ENCODE measurements around the gene WBP11.
"Not testable (repeated sequence)": the region's sequence is repeated elsewhere in the genome, so short reads cannot be mapped to it uniquely, and the experiment has no call there.

WBP11 gene

GRCh38 chr12:14765398-14765797, 37.9 kb downstream of the WBP11 start:
- Mint-ChIP-seq H3K27me3 (ENCODE audit: low read depth) (no peaks in the 10 kb centered on the region), H3K27ac (no peak overlapping the region), H3K4me1 (peaks cover 19% of the 10 kb centered on the region), H3K36me3 (ENCODE audit: low read depth) (peaks cover 62% of the 10 kb centered on the region), H3K4me3 (no peak overlapping the region), H3K9me3 (peaks cover 10% of the 10 kb centered on the region)
- TF ChIP-seq CTCF (IDR thresholded peaks at IDR 0.05; ENCODE audit: unreplicated experiment in 3 of 3) = no peak

GRCh38 chr12:14759711-14760280, 43.5 kb downstream of the WBP11 start:
- H3K36me3 Mint-ChIP-seq (ENCODE audit: low read depth) = peaks cover 44% of the 10 kb centered on the region
- not testable (repeated sequence) for H3K4me3 Mint-ChIP-seq, H3K4me1 Mint-ChIP-seq

GRCh38 chr12:14756334-14757143, 46.7 kb downstream of the WBP11 start:
- Mint-ChIP-seq H3K27ac (peak overlapping the region in 1 of 3 experiments; percentile 1), H3K36me3 (ENCODE audit: low read depth) (peaks cover 25% of the 10 kb centered on the region), H3K4me1 (no peaks in the 10 kb centered on the region), H3K27me3 (ENCODE audit: low read depth) (no peaks in the 10 kb centered on the region), H3K9me3 (peaks cover 13% of the 10 kb centered on the region), H3K4me3 (no peak overlapping the region)
- TF ChIP-seq CTCF (IDR thresholded peaks at IDR 0.05; ENCODE audit: unreplicated experiment in 3 of 3) = peak; percentile 34 to 69 (median 51)

More at GRCh38 chr12:14759711-14760280, 43.5 kb downstream of the WBP11 start:
- peaks cover 16% of the 10 kb centered on the region for H3K9me3 Mint-ChIP-seq
- H3K27me3 Mint-ChIP-seq (ENCODE audit: low read depth); H3K27ac Mint-ChIP-seq: not testable (repeated sequence)

GRCh38 chr12:14751986-14752385, 51.3 kb downstream of the WBP11 start:
- TF ChIP-seq CTCF (IDR thresholded peaks at IDR 0.05; ENCODE audit: unreplicated experiment in 3 of 3) = no peak
- peaks cover 2% of the 10 kb centered on the region for H3K9me3 Mint-ChIP-seq

GRCh38 chr12:14743061-14743460, 60.2 kb downstream of the WBP11 start:
- peaks cover 3% of the 10 kb centered on the region for H3K27me3 Mint-ChIP-seq (ENCODE audit: low read depth)

More at GRCh38 chr12:14751986-14752385, 51.3 kb downstream of the WBP11 start:
- H3K27ac Mint-ChIP-seq = no peak overlapping the region
- H3K4me3 Mint-ChIP-seq = no peak overlapping the region
- peaks cover 8% of the 10 kb centered on the region for H3K36me3 Mint-ChIP-seq (ENCODE audit: low read depth)
- no peaks in the 10 kb centered on the region for H3K4me1 Mint-ChIP-seq
- no peaks in the 10 kb centered on the region for H3K27me3 Mint-ChIP-seq (ENCODE audit: low read depth)

More at GRCh38 chr12:14743061-14743460, 60.2 kb downstream of the WBP11 start:
- H3K4me3 Mint-ChIP-seq = no peak overlapping the region
- H3K4me1 Mint-ChIP-seq = no peaks in the 10 kb centered on the region
- peaks cover 44% of the 10 kb centered on the region for H3K36me3 Mint-ChIP-seq (ENCODE audit: low read depth)
- H3K9me3 Mint-ChIP-seq = peaks cover 29% of the 10 kb centered on the region
- TF ChIP-seq CTCF (IDR thresholded peaks at IDR 0.05; ENCODE audit: unreplicated experiment in 3 of 3) = no peak
- no peak overlapping the region for H3K27ac Mint-ChIP-seq
